Transverse colon (tissue), 4 donors: ENCODE data around the gene PROSER1. TPM values are rescaled to one million over a fixed set of nuclear protein-coding genes. Genes with fewer than 3 reads are reported as not detected.

ENCODE experiments used
- DNase-seq: peaks from one replicate; pipeline ENCODE4 v3.0.0-alpha.2; 2019
- H3K27ac ChIP-seq, 4 donors: fragments of 200-600 bp; sonication (generic); 2 replicates each; pipeline ENCODE4 v1.5.1; 2016 to 2018; ENCODE audit warnings: inconsistent platforms in 4 of 4
- H3K27me3 ChIP-seq: fragments of 200-600 bp; sonication (generic); 2 replicates; pipeline ENCODE4 v1.5.1; 2017; ENCODE audit warnings: inconsistent platforms
- H3K36me3 ChIP-seq, 4 donors: fragments of 200-600 bp; sonication (generic); 2 replicates each; pipeline ENCODE4 v1.5.1; 2017 to 2019; ENCODE audit warnings: inconsistent platforms in 4 of 4
- H3K4me1 ChIP-seq, 4 donors: fragments of 200-600 bp; sonication (generic); 2 replicates each; pipeline ENCODE4 v1.5.1; 2017 to 2020; ENCODE audit warnings: inconsistent platforms in 4 of 4
- H3K4me3 ChIP-seq, 4 donors: fragments of 200-600 bp; sonication (generic); 1 replicate in 1 of 4; 2 replicates in 3 of 4; pipeline versions ENCODE4 v1.5.1 to v1.6.1; 2017 to 2019; ENCODE audit warnings: inconsistent platforms in 4 of 4
- H3K9me3 ChIP-seq, 2 donors: fragments of 200-600 bp; sonication (generic); 2 replicates each; pipeline ENCODE4 v1.5.1; 2017 to 2019; ENCODE audit warnings: inconsistent platforms in 2 of 2
- CTCF ChIP-seq, 5 experiments: fragments of 200-600 bp in 3 of 5; fragments of 450-650 bp in 2 of 5; sonication (generic) in 3 of 5; IDR thresholded peaks; 1 replicate in 2 of 5; 2 replicates in 3 of 5; pipeline ENCODE4 v1.5.1; 2016 to 2017; ENCODE audit warnings: antibody characterized with exemption in 5 of 5, inconsistent platforms in 3 of 5, mild to moderate bottlenecking in 2 of 5, moderate library complexity in 1 of 5
- EP300 ChIP-seq: sonication (generic); formaldehyde crosslinking; IDR thresholded peaks from one replicate; pipeline ENCODE4 v1.6.1; 2017; ENCODE audit warnings: antibody characterized with exemption, low read depth
- POLR2A ChIP-seq: fragments of 450-650 bp; IDR thresholded peaks from one replicate; pipeline ENCODE4 v1.6.1; 2016; ENCODE audit warnings: antibody characterized with exemption, mild to moderate bottlenecking, moderate library complexity
- POLR2AphosphoS5 ChIP-seq, 3 donors: sonication (generic); formaldehyde crosslinking; IDR thresholded peaks; one replicate each; pipeline ENCODE4 v1.6.1; 2016; ENCODE audit warnings: antibody characterized with exemption in 3 of 3
- WGBS, 2 donors: methylation state at CpG; one replicate each; pipeline ENCODE4 v1.1.5; 2018; ENCODE audit warnings: low coverage in 1 of 2; 5-methylcytosine and 5-hydroxymethylcytosine counted together
- in situ Hi-C, 4 donors: fragments of 200-750 bp; cut with MboI; loops; one replicate each; pipeline versions ENCODE4 v1.15.0 to v1.15.1; 2017; ENCODE audit warnings: low sequenced_read_pairs in 3 of 4, low pct_ligation_motif_present in 1 of 4, low pct_unique_long_range_greater_than_20kb in 1 of 4
- intact Hi-C: fragments of 100-400 bp; cut with DNase I; formaldehyde crosslinking; loops from one replicate; pipeline ENCODE4 v1.15.1; 2023; ENCODE audit warnings: low total_unique reads
- total RNA-seq, 4 donors: library from RNA; depleted of rRNA; stranded (reverse); fragments of >200 nt; gene quantifications; one replicate each; pipeline ENCODE4 v1.1.0, GENCODE V29; 2016

Gene PROSER1
- total RNA-seq, 4 donors from 2014 or later = 18.5 to 174 (median 71.1) TPM

GRCh38 chr13:38965281-38965680, 72.6 kb downstream of the PROSER1 start:
- in situ Hi-C loops (no loop called here), intact Hi-C loops (no loop called here)
- H3K27ac ChIP-seq = no peak overlapping the region
- no peaks in the 10 kb centered on the region for H3K27me3 ChIP-seq
- no peak for DNase-seq
- H3K4me3 ChIP-seq = no peak overlapping the region
- no peaks in the 10 kb centered on the region for H3K36me3 ChIP-seq
- no peak for TF ChIP-seq POLR2AphosphoS5 (IDR thresholded peaks at IDR 0.05)
- no peak for TF ChIP-seq EP300
- no peak for TF ChIP-seq POLR2A
- TF ChIP-seq CTCF (IDR thresholded peaks at IDR 0.05) = no peak
- no peaks in the 10 kb centered on the region for H3K9me3 ChIP-seq
- peaks cover 0 to 4% (median 0%) of the 10 kb centered on the region in 4 donors for H3K4me1 ChIP-seq
- whole genome bisulfite sequencing, 2 donors = 72 to 82% methylated on average over 4 of the region's 4 CpGs

DNA sequence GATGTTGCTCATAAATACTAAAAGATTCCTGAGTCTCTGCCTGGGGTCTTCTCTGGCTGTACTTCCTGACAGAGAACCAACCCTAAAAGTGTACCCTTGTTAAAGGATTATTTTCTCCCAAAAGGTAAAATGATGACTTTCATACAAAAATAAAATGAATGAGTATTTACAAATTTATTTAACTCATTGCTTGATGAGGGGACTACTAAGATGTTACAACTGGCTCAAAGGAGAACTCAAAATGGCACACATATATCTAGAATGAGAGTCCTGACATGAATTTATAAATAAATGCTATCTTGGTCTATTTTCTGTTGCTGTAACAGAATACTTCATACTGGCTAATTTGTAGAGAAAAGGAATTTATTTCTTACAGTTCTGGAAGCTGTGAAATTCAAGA, 77.7 kb downstream of the PROSER1 start:
- H3K4me3 ChIP-seq = no peak overlapping the region
- H3K4me1 ChIP-seq = peaks cover 0 to under 1% (median 0%) of the 10 kb centered on the region in 4 donors
- H3K27me3 ChIP-seq = no peaks in the 10 kb centered on the region
- in situ Hi-C loops (no loop called here), intact Hi-C loops (no loop called here)
- H3K36me3 ChIP-seq = no peaks in the 10 kb centered on the region
- TF ChIP-seq EP300 = no peak
- no peak for TF ChIP-seq POLR2A
- TF ChIP-seq POLR2AphosphoS5 (IDR thresholded peaks at IDR 0.05) = no peak
- TF ChIP-seq CTCF (IDR thresholded peaks at IDR 0.05) = no peak
- DNase-seq = no peak
- no peaks in the 10 kb centered on the region for H3K9me3 ChIP-seq
- H3K27ac ChIP-seq = no peak overlapping the region

Other genes with a start within 250 kb of the PROSER1 start
- gene STOML3, start 47.3 kb downstream of the PROSER1 start, total RNA-seq = under 1 TPM in 1 of 4 donors, not detected in 3; 0.55 TPM
- 10 to 100 TPM in 3 of 4 donors, 1 to 10 TPM in 1; 3.2 to 58.1 (median 38.9) TPM for gene NHLRC3, start 367 bp upstream of the PROSER1 start, total RNA-seq